NB4 (cell line): ENCODE results near the gene BNC2.

ENCODE experiments used
- MYC ChIP-seq: IDR thresholded peaks from 2 replicates; pipeline ENCODE4 v1.6.1; 2011; ENCODE audit warnings: low read depth, low read length
- POLR2A ChIP-seq: IDR thresholded peaks from 2 replicates; pipeline ENCODE4 v1.6.1; 2011; ENCODE audit warnings: mild to moderate bottlenecking; ENCODE audit not compliant: insufficient read length; ENCODE audit errors: extremely low read depth
- TF ChIP-seq, protein P1 (sequence below): IDR thresholded peaks from one replicate; pipeline ENCODE4 v1.5.1; 2012; ENCODE audit warnings: low read depth, low read length

GRCh38 chr9:16460696-16461095 is 409.8 kb downstream of the BNC2 start:
- TF ChIP-seq, protein P1, sequence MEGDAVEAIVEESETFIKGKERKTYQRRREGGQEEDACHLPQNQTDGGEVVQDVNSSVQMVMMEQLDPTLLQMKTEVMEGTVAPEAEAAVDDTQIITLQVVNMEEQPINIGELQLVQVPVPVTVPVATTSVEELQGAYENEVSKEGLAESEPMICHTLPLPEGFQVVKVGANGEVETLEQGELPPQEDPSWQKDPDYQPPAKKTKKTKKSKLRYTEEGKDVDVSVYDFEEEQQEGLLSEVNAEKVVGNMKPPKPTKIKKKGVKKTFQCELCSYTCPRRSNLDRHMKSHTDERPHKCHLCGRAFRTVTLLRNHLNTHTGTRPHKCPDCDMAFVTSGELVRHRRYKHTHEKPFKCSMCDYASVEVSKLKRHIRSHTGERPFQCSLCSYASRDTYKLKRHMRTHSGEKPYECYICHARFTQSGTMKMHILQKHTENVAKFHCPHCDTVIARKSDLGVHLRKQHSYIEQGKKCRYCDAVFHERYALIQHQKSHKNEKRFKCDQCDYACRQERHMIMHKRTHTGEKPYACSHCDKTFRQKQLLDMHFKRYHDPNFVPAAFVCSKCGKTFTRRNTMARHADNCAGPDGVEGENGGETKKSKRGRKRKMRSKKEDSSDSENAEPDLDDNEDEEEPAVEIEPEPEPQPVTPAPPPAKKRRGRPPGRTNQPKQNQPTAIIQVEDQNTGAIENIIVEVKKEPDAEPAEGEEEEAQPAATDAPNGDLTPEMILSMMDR = no peak
- TF ChIP-seq MYC (no peak), POLR2A (no peak)
